ENCODE results near the gene NCAN. TPM values are rescaled to one million over a fixed set of nuclear protein-coding genes. Genes with fewer than 3 reads are reported as not detected.

Gene NCAN
- total and polyA plus RNA-seq, 2 of the 8 experiments (the other 6 are each of a cell fraction or from before 2014, with no cell fraction given) = 2.7 TPM

DNA sequence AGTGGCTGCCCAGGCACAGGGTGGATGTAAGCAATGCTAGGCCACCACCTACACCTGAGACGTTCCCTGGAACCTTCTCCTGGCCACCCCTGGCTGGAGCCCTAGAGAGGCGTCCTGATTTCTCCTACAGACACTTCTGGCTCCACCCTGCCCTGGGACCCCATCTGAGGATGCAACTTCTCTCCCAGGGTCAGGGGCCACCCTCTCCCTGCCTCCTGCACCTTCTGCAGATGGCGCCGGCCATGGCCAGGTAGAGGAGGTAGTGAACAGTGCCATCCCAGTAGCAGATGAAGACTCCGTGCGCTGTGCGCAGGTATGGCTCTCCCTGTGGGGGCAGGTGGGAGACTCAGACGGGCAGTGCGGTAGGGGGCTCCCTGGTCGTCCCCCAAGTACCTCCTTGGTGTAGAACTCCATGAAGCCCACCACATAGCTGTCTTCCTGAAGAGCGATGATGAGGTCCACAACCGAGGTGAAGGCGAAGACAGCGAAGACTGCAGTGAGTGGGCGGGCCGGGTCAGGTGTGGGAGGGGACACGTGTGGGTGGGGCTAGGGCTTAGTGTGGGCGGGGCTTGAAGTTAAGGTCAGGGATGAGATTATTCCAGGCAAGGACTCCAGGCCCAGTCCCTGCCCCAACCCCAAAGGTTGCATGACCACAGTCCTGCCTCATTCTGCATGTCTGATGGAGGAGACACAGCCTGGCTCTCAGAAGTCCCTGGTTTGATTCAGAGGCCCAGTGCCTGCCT lies 58.4 kb downstream of the NCAN start:
- ChIA-PET CTCF (ENCODE audit: partially characterized antibody) (interaction anchor here (0.6 kb wide), 2 partner anchors 105 to 1466 kb away, joined by 3 read pairs; no protein-coding TSS in a partner anchor), POLR2A (ENCODE audit: partially characterized antibody) (interaction anchor here (0.6 to 1.6 kb wide), 5 partner anchors 10 to 242 kb away, joined by 4 to 8 read pairs (median 5); no protein-coding TSS in a partner anchor)
- Histone ChIP-seq H4K8ac (ENCODE audit: extremely low read depth, insufficient read depth, low read length) (peak overlapping the region; percentile 35; the same call in 1 of the 2 replicates), H4K5ac (ENCODE audit: insufficient read length, low read depth, low read length) (no peak overlapping the region), H2BK15ac (ENCODE audit: low read length) (no peak overlapping the region), H3K4ac (replicated peaks; ENCODE audit: insufficient read length, low read depth, low read length) (no peak overlapping the region), H4K20me1 (replicated peaks in 1 of 2; ENCODE audit: control insufficient read depth in 1 of 2, insufficient read depth in 2 of 2, low read length in 2 of 2) (peaks cover 0 to 6% of the 10 kb centered on the region in 2 experiments), H3K79me2 (ENCODE audit: control insufficient read depth in 1 of 2, insufficient read depth in 2 of 2, low read length in 2 of 2) (no peaks in the 10 kb centered on the region), H3K9ac (replicated peaks in 1 of 4; ENCODE audit: extremely low read depth in 1 of 4, low read depth in 3 of 4, low read length in 3 of 4) (no peak overlapping the region), H3K27ac (ENCODE audit: low read depth, low read length) (no peak overlapping the region), H4K91ac (replicated peaks; ENCODE audit: insufficient read length, low read length) (no peak overlapping the region), H3K9me3 (ENCODE audit: insufficient read depth in 2 of 2, low read depth in 1 of 2, low read length in 1 of 2) (no peaks in the 10 kb centered on the region), H2BK120ac (replicated peaks; ENCODE audit: low read depth, low read length) (no peak overlapping the region), H3K23ac (ENCODE audit: insufficient read length) (no peak overlapping the region), H2AK5ac (ENCODE audit: low read depth, low read length) (0 out of 2 replicates have a peak overlapping the region, but pooled peaks have one; percentile 24), H3K4me3 (ENCODE audit: extremely low read depth in 1 of 4, insufficient read depth in 2 of 4, low read depth in 3 of 4, low read length in 4 of 4) (no peak overlapping the region), H3K4me2 (ENCODE audit: insufficient read depth in 1 of 2, low read depth in 2 of 2, low read length in 2 of 2) (no peak overlapping the region; a peak in 1 of 4 replicates), H3K56ac (replicated peaks; ENCODE audit: insufficient read length, low read depth, low read length) (no peak overlapping the region), H2BK5ac (ENCODE audit: low read depth, low read length) (peak overlapping the region; percentile 24; the same call in 1 of the 2 replicates), H3K18ac (ENCODE audit: extremely low read depth, low read length) (no peak overlapping the region; the same call in 1 of the 2 replicates), H3K27me3 (replicated peaks in 1 of 4; ENCODE audit: control insufficient read depth in 3 of 4, extremely low read depth in 1 of 4, insufficient read depth in 3 of 4, low read length in 3 of 4) (no peaks in the 10 kb centered on the region; a peak in 1 of 7 replicates), H3K79me1 (ENCODE audit: low read depth, low read length) (no peaks in the 10 kb centered on the region; the same call in 1 of the 2 replicates), H3K23me2 (ENCODE audit: low read depth, low read length) (peaks cover 2% of the 10 kb centered on the region; the same call in 1 of the 2 replicates), H3K36me3 (ENCODE audit: control insufficient read depth in 2 of 4, insufficient read depth in 4 of 4, low read length in 3 of 4) (no peaks in the 10 kb centered on the region), H2BK20ac (ENCODE audit: low read length) (no peak overlapping the region), H3K14ac (ENCODE audit: insufficient read length) (no peak overlapping the region), H3K4me1 (replicated peaks in 1 of 4; ENCODE audit: control insufficient read depth in 3 of 4, insufficient read depth in 4 of 4, low read length in 3 of 4) (peaks cover 0 to 7% (median 5%) of the 10 kb centered on the region in 4 experiments; a peak in 5 of 7 replicates), H2BK12ac (ENCODE audit: low read depth, low read length) (peak overlapping the region; percentile 39; the same call in 1 of the 2 replicates), H2AFZ (ENCODE audit: low read length) (no peak overlapping the region)
- no peak for TF ChIP-seq CBX5 (IDR thresholded peaks at IDR 0.05; ENCODE audit: low read depth, low read length)
- TF ChIP-seq TEAD4 (IDR thresholded peaks at IDR 0.05; ENCODE audit: low read depth, low read length) = no peak
- TF ChIP-seq, protein P1, sequence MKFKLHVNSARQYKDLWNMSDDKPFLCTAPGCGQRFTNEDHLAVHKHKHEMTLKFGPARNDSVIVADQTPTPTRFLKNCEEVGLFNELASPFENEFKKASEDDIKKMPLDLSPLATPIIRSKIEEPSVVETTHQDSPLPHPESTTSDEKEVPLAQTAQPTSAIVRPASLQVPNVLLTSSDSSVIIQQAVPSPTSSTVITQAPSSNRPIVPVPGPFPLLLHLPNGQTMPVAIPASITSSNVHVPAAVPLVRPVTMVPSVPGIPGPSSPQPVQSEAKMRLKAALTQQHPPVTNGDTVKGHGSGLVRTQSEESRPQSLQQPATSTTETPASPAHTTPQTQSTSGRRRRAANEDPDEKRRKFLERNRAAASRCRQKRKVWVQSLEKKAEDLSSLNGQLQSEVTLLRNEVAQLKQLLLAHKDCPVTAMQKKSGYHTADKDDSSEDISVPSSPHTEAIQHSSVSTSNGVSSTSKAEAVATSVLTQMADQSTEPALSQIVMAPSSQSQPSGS (IDR thresholded peaks at IDR 0.05; ENCODE audit: low read length) = no peak
- no peak for TF ChIP-seq RAD21 (IDR thresholded peaks at IDR 0.05 in 1 of 2, conservative IDR thresholded peaks at IDR 0.05 in 1 of 2; ENCODE audit: low read depth in 2 of 2, low read length in 2 of 2)
- TF ChIP-seq EGR1 (IDR thresholded peaks at IDR 0.05; ENCODE audit: borderline replicate concordance, low read depth, low read length) = peak; percentile 55; the same call in 1 of the 2 replicates
- no peak for FAIRE-seq
- DNase-seq (ENCODE audit: low read depth in 1 of 2, low spot score in 2 of 2) = peak in 1 of 2 experiments; percentile 71
- 77% methylated on average over 18 of the region's 18 CpGs; no CpG with 5 or more reads in 1 of the 2 experiments for WGBS, 2 experiments (ENCODE audit: extremely low coverage in 1 of 2, insufficient coverage in 1 of 2, insufficient read length in 1 of 2, insufficient replicate concordance in 2 of 2, low coverage in 1 of 2, low lambda C conversion rate in 2 of 2, missing lambda C conversion rate in 1 of 2)
